GM18951 (cell line): ENCODE results near the gene BTBD9.

Experiments used
- POLR2A ChIP-seq: IDR thresholded peaks from 4 replicates; pipeline ENCODE4 v1.6.1; 2011; ENCODE audit warnings: mild to moderate bottlenecking; ENCODE audit not compliant: insufficient read length, insufficient read depth; ENCODE audit errors: extremely low read depth
- in situ Hi-C: fragments of 300-500 bp; cut with MboI; formaldehyde crosslinking; loops from one replicate; pipeline ENCODE4 v1.12.0; 2022; ENCODE audit warnings: low sequenced_read_pairs, mixed read lengths, inconsistent platforms; ENCODE audit not compliant: unreplicated experiment

BTBD9 gene

GRCh38 chr6:38316099-38316868 lies 323.4 kb downstream of the BTBD9 start:
- no peak for TF ChIP-seq POLR2A
- in situ Hi-C loops: no loop called here

GRCh38 chr6:38311201-38311600 lies 328.5 kb downstream of the BTBD9 start:
- TF ChIP-seq POLR2A: no peak
- in situ Hi-C loops: no loop called here

DNA sequence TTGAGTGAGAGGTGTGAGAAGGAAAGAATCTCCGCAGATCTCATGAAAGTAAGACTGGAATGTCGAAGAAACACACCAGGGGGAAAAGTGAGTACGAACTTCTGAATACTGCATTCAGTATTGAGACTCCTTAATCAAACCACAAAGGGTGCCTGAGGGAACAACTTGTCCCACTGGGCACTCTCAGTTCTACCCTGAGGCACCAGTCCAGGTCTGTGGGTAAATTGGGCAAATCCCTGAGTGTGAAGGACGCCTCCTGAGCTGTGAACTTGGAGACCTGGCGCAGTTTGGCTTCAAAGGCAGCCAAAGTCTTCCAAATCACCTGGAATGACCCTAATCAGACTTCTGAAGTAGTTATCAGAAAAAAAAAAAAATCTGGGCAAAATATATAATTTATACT lies 329.7 kb downstream of the BTBD9 start:
- in situ Hi-C loops: no loop called here
- no peak for TF ChIP-seq POLR2A

DNA sequence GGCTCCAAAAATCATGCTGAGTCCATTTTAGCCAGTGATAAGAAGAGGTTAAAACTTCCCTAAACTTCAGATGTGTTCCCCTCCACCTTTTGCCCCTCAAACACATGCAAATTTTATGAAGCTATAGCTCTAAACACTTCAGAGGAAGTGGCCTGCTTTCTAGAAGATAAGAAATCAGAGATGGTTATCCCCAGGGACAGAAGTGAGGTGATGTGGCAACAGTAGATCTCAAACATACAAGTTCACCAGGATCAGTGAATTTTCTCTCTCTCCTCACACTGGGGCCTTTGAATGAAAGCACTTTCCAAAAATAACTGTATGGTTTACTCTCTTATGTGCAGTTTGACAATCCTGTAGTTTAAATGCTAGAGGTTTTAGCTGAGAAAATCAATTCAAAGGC lies 332.0 kb downstream of the BTBD9 start:
- in situ Hi-C loops: no loop called here
- TF ChIP-seq POLR2A: no peak

DNA sequence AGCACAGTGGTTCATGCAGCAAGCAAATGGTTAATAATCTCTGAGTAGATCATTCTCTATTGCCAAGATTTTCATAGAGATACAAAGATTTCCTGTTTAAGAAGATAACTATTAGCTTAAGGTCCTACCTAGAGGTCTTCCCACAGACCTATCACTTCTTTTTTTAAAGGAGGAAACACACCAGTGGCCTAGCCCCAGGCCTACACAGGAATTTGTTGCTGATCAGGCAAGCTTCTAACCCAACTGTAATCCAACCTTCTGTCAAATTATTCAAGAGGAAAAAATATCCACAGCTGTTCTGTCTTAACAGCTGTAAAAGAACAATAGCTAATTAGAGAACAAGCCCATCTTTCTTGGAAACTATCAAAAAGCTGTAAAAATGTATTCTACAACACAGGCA lies 332.8 kb downstream of the BTBD9 start:
- no peak for TF ChIP-seq POLR2A
- in situ Hi-C loops: no loop called here

DNA sequence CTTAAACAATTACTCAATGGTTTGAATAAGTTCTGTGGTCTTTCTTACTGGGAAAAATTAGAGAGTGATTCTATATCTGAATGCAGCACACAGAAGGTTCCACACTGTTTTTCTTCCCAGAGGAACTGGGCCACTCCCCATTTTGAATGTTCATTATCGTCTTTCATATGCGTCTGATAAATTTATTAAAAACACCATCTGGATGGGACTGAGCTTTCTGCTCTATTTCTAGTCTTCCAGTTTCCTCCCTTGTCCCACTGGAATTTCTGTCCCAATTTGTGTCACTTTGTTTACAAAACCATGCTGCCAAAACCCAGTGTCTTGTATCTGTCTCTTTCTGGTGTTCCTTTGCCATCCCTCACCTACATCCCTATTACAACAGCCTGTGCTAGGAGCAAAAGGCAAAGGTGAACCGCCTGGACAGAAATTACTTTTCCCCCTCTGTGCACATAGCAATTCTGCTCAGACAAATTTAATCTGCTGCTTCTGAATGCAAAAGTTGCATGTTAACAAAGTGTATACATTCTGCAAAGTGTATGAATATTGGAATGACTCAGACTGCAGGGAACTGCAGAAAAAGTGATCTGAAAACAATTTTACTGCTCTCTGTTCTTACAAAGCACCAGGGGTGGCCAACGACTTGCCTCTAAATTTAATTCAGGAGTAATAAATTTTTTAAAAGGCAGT lies 333.6 kb downstream of the BTBD9 start:
- no peak for TF ChIP-seq POLR2A
- in situ Hi-C loops: no loop called here

GRCh38 chr6:38302838-38303237 lies 336.9 kb downstream of the BTBD9 start:
- in situ Hi-C loops: no loop called here
- TF ChIP-seq POLR2A: no peak

DNA sequence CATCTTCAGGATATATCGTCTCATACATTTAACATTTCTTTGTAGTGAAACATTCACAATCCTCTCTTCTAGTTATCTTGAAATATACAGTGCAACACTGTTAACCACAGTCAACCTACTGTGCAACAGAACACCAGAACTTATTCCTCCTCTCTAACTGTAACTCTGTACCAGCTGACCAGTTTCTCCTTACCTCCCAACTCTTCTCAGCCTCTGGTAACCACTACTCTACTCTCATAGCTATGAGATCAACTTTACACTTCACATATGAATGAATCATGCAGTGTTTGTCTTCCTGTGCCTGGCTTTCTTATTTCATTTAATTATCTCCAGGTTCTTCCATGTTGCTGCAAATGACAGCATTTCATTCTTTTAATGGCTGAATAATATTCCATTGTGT lies 337.6 kb downstream of the BTBD9 start:
- in situ Hi-C loops: no loop called here
- no peak for TF ChIP-seq POLR2A

DNA sequence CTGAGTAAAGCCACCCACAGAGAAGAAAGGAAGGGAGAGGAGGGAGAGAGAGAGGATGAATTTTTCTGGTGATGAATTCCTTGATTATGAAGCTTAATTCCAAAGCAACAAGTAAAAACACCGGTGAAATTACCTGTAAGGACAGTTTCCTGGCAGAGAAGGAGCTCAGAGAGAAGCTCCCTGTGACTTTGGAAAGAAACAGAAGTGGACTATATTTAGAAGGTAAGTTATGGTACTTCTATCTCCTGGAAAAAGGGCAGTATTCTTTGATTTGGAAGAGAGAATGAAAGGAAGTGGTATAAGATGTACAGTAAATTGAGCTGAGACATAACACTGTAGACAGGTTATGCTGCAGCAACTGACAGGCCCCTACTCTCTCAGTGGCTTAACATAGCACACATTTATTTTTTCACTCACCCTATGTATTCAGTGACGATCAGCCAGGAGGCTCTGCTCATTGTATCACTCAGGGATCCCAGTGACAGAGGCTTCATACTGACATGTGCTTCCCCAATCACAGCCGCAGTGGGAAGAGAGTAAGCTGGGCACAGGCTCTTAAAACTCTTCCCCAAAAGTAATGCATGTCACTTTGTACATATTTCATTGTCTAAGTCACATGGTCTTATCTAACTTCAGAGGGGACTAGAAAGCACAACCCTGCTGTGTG lies 349.5 kb downstream of the BTBD9 start:
- no peak for TF ChIP-seq POLR2A
- in situ Hi-C loops: no loop called here

DNA sequence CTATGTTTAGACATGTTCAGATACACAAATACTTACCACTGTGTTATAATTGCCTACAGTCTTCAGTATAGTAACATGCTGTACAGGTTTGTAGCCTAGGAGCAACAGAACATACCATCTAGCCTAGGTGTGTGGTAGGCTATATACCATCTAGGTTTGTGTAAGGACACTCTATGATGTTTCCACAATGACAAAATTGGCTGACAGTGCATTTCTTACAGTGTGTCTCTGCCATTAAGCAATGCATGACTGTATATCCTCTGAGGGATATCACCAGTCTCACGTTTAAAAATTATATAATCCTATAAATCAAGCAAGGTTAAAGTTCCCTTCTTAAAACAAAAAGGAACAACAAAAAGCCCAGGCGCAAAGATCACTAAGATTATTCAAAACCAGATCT lies 352.2 kb downstream of the BTBD9 start:
- in situ Hi-C loops: no loop called here
- TF ChIP-seq POLR2A: no peak

- in situ Hi-C loops: no loop called here
- no peak for TF ChIP-seq POLR2A
These were observed 354.8 kb downstream of the BTBD9 start for GRCh38 chr6:38284802-38285394.

DNA sequence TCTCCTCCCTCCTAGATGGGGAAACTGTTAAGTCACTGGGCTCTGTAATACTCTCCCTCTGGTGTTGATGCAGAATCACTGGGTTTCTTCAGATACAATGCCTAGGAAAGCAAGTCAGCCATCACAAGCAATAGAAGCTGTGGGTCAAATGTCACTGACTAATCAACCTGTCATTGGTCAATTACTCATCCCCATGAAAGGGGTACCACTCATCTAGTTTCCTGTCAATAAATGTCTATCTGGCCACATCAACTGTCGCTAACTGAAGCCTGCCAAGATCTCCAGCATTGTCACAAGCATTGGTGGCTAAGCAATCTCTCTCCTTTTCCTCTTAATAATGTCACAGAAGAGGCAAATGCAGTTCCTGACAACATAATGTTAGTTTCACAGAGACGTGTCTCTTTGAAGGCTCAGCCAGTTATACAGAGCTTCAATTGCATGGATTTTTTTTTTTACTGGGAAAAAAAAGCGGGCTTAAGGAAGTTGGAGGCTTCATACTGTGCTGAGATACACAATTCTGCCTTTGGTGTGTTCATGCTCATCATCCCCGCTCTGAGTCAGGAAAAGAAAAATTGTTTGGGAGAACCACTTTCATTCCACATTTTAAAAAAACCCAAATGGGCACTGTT lies 355.9 kb downstream of the BTBD9 start:
- TF ChIP-seq POLR2A: no peak
- in situ Hi-C loops: no loop called here

DNA sequence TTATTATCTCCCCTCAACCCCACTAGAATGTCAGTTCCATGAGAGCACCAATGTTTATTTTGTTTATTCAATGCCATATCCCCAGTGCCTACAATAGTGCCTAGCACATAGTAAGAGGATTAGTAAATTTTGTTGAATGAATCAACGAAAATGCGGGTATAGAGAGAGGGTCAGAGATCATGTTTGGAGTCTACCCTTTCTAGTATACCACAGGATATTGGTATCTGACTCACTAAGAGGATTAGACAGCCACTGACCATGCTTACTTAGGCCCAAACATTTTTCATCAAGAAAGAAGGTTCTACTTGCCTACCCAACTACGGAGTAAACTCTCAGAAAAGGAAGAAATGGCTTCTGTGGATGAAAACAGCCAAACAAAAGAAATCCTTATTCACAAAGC lies 356.8 kb downstream of the BTBD9 start:
- in situ Hi-C loops: no loop called here

More for the DNA sequence above, 356.8 kb downstream of the BTBD9 start:
- TF ChIP-seq POLR2A: no peak
